BLaER1 (cell line): Measurements from ENCODE around the gene XAGE3.
"Not testable (repeated sequence)": the region's sequence is repeated elsewhere in the genome, so short reads cannot be mapped to it uniquely, and the experiment has no call there.

ENCODE experiments used
- H3K27ac ChIP-seq: shearing (Covaris generic); formaldehyde crosslinking; 2 replicates; pipeline ENCODE4 v1.8.1; 2022
- H3K27me3 ChIP-seq: shearing (Covaris generic); formaldehyde crosslinking; 2 replicates; pipeline ENCODE4 v1.8.1; 2022
- H3K36me3 ChIP-seq: shearing (Covaris generic); formaldehyde crosslinking; 2 replicates; pipeline ENCODE4 v1.8.1; 2022
- H3K4me1 ChIP-seq: shearing (Covaris generic); formaldehyde crosslinking; 2 replicates; pipeline ENCODE4 v1.8.1; 2022
- H3K4me2 ChIP-seq: shearing (Covaris generic); formaldehyde crosslinking; 2 replicates; pipeline ENCODE4 v1.8.1; 2022
- H3K4me3 ChIP-seq: shearing (Covaris generic); formaldehyde crosslinking; 2 replicates; pipeline ENCODE4 v1.8.1; 2022
- H3K9ac ChIP-seq: shearing (Covaris generic); formaldehyde crosslinking; 2 replicates; pipeline ENCODE4 v1.8.1; 2022
- H3K9me3 ChIP-seq: shearing (Covaris generic); formaldehyde crosslinking; 2 replicates; pipeline ENCODE4 v1.8.1; 2022
- H4K20me1 ChIP-seq: shearing (Covaris generic); formaldehyde crosslinking; 2 replicates; pipeline ENCODE4 v1.8.1; 2022
- Cebpa-rat ChIP-seq: shearing (Covaris generic); IDR thresholded peaks from 2 replicates; pipeline ENCODE4 v1.8.1; 2022

XAGE3 gene

DNA sequence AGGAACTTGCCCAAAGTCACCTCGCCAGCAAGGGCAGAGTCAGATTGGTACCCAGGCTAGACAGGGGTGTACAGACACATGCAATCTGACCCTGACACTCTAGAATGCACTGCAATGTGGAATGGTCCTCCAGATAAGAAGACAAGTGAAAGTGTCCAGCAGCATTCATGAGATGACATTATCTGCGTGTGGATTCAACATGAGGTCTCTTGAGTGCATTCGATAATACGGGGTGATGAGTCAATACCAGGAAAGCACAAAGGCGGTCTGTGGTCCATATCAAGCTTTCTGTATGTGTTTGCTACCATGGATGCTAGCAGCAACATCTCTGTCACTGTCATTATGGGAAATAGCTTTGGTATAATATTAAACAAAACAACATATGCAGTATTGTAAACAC lies 6.8 kb upstream of the XAGE3 start:
- no peaks in the 10 kb centered on the region for H3K9me3 ChIP-seq
- H3K9ac ChIP-seq: no peak overlapping the region
- peaks cover 7% of the 10 kb centered on the region; the same call in 1 of the 2 replicates for H4K20me1 ChIP-seq
- no peak overlapping the region for H3K27ac ChIP-seq
- no peaks in the 10 kb centered on the region for H3K36me3 ChIP-seq
- no peak overlapping the region for H3K4me3 ChIP-seq
- peaks cover 66% of the 10 kb centered on the region for H3K27me3 ChIP-seq
- H3K4me2 ChIP-seq: no peak overlapping the region
- no peak for TF ChIP-seq Cebpa-rat
- no peaks in the 10 kb centered on the region for H3K4me1 ChIP-seq

DNA sequence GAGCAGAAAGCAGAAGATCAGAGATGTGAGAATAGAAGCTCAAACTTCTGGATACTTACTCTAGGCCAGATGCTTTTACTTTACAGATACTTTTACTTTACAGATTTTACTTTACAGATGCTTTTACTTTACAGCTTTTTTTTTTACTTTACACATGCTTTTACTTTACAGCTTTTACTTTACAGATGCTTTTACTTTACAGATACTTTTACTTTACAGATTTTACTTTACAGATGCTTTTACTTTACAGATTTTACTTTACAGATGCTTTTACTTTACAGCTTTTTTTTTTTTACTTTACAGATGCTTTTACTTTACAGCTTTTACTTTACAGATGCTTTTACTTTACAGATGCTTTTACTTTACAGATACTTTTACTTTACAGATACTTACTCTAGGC lies 5.9 kb upstream of the XAGE3 start:
- not testable (repeated sequence) for H4K20me1 ChIP-seq, H3K27ac ChIP-seq, H3K4me3 ChIP-seq, H3K4me2 ChIP-seq, H3K9ac ChIP-seq, H3K9me3 ChIP-seq, H3K4me1 ChIP-seq, H3K36me3 ChIP-seq
- peaks cover 74% of the 10 kb centered on the region for H3K27me3 ChIP-seq

DNA sequence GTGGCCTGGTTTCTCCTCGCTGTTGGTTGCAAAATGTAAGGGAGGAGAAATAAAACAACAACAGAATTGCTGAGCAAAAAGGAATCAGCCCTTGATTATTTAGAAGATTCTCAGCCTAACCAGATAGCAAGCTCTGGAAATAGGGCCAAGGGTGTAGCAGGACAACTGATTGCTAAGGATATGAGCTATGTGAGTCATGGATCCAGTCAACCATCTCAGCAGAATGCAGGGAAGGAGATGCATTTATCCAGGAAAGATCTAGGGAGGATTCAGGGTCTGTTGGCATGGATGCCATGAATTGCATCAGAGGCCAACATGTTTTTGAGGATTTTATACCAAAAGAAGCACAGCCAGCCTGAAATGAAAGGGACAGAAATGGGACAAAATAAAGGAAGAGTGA lies 2.2 kb upstream of the XAGE3 start:
- Histone ChIP-seq H3K27ac (no peak overlapping the region), H3K36me3 (no peaks in the 10 kb centered on the region), H3K9me3 (no peaks in the 10 kb centered on the region), H3K4me3 (no peak overlapping the region), H3K4me1 (no peaks in the 10 kb centered on the region), H4K20me1 (peaks cover 7% of the 10 kb centered on the region; the same call in 1 of the 2 replicates), H3K9ac (no peak overlapping the region), H3K4me2 (no peak overlapping the region), H3K27me3 (peaks cover 87% of the 10 kb centered on the region)
- TF ChIP-seq Cebpa-rat: no peak

GRCh38 chrX:52865343-52865998 lies 2.4 kb downstream of the XAGE3 start:
- no peak overlapping the region for H3K9ac ChIP-seq
- H3K27ac ChIP-seq: no peak overlapping the region
- no peak for TF ChIP-seq Cebpa-rat
- H3K4me2 ChIP-seq: no peak overlapping the region
- H3K4me1 ChIP-seq: no peaks in the 10 kb centered on the region
- H4K20me1 ChIP-seq: peaks cover 6% of the 10 kb centered on the region; the same call in 1 of the 2 replicates
- no peaks in the 10 kb centered on the region for H3K36me3 ChIP-seq
- no peaks in the 10 kb centered on the region for H3K9me3 ChIP-seq
- H3K27me3 ChIP-seq: peaks cover 92% of the 10 kb centered on the region
- no peak overlapping the region for H3K4me3 ChIP-seq

- H3K9ac ChIP-seq, H3K4me2 ChIP-seq, H4K20me1 ChIP-seq, H3K9me3 ChIP-seq, H3K27ac ChIP-seq, H3K36me3 ChIP-seq, H3K4me3 ChIP-seq, H3K4me1 ChIP-seq: not testable (repeated sequence)
- peaks cover 58% of the 10 kb centered on the region for H3K27me3 ChIP-seq
Observed at GRCh38 chrX:52856991-52857525, 10.8 kb downstream of the XAGE3 start.

DNA sequence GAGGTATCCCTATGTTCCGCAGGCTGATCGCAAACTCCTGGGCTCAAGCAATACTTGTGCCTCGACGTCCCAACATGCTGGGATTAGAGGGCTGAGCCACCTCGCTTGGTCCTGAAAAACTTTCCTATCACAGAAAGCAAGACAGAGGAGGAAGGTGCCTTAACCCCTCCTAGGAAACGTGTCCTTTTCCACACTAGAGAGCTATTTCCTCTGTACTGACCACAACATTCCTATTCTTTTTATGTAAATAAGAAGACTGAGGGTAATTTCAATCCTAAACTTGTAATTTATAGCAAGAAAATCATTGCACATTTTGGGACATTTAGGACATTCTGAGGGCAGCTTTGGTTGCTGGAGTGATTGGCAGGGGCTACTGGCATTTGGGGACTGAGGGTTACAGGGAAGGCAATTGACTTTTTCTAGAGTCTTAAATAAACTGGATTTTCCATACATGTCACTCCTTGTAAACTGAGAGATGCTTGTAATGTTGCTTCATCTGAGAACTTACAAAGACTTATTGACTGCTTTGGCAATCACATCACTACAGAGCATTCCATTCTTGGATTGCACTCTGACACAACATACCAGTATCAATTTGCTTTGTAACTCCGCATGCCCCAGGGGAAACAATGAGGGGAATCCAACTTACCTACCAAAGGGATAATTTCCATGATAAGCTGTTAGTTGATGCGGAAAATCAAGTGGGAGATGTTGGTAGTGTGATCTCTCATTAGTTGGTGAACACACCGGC lies 15.6 kb downstream of the XAGE3 start:
- Histone ChIP-seq H3K9me3 (no peaks in the 10 kb centered on the region), H3K36me3 (no peaks in the 10 kb centered on the region), H3K4me3 (no peak overlapping the region), H3K4me1 (no peaks in the 10 kb centered on the region), H4K20me1 (no peaks in the 10 kb centered on the region), H3K9ac (no peak overlapping the region), H3K27me3 (peaks cover 75% of the 10 kb centered on the region), H3K27ac (no peak overlapping the region), H3K4me2 (no peak overlapping the region)
- TF ChIP-seq Cebpa-rat: no peak

DNA sequence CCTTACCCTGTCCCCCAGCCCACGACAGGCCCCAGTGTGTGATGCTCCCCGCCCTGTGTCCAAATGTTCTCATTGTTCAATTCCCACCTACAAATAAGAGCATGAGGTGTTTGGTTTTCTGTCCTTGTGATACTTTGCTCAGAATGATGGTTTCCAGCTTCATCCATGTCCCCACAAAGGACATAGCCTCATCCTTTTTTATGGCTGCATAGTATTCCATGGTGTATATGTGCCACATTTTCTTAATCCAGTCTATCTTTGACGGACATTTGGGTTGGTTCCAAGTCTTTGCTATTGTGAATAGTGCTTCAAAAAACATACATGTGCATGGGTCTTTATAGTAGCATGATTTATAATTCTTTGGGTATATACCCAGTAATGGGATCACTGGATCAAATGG lies 24.3 kb downstream of the XAGE3 start:
- H3K27me3 ChIP-seq: peaks cover 42% of the 10 kb centered on the region
- H3K4me3 ChIP-seq, H3K4me1 ChIP-seq, H3K9ac ChIP-seq, H3K4me2 ChIP-seq, H3K9me3 ChIP-seq, H4K20me1 ChIP-seq, H3K27ac ChIP-seq, H3K36me3 ChIP-seq: not testable (repeated sequence)

- H3K4me3 ChIP-seq: no peak overlapping the region
- peaks cover 37% of the 10 kb centered on the region for H3K27me3 ChIP-seq
- no peaks in the 10 kb centered on the region for H3K9me3 ChIP-seq
- H3K9ac ChIP-seq: no peak overlapping the region
- H3K27ac ChIP-seq: no peak overlapping the region
- H3K36me3 ChIP-seq: no peaks in the 10 kb centered on the region
- no peak overlapping the region for H3K4me2 ChIP-seq
- H3K4me1 ChIP-seq: no peaks in the 10 kb centered on the region
- TF ChIP-seq Cebpa-rat: no peak
- no peaks in the 10 kb centered on the region for H4K20me1 ChIP-seq
Observed at GRCh38 chrX:52839137-52839536, 28.7 kb downstream of the XAGE3 start.

- Histone ChIP-seq H3K4me3 (no peak overlapping the region), H3K27ac (no peak overlapping the region), H3K9me3 (peaks cover 26% of the 10 kb centered on the region), H3K36me3 (no peaks in the 10 kb centered on the region), H3K4me1 (no peaks in the 10 kb centered on the region), H3K9ac (no peak overlapping the region), H3K27me3 (peaks cover 62% of the 10 kb centered on the region), H3K4me2 (no peak overlapping the region), H4K20me1 (no peaks in the 10 kb centered on the region)
- no peak for TF ChIP-seq Cebpa-rat
Observed at GRCh38 chrX:52830551-52830950, 37.3 kb downstream of the XAGE3 start.

DNA sequence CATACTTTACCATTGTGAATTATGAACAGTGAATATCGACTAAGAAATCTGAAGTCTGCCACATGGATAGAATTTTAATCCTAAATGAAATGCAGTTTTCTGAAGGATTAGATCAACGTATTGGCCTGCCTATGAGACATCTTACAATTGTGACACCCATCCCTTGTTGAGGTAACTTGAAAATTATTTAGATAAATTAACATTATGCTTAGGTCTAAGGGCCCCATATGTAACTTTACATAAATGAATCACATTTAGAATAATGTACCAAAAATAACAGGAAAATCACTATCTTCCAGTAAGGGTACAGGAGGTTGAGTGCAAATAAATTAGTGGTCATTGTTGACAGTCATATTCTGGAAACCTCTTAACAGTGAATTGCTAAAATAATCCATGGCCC lies 43.3 kb downstream of the XAGE3 start:
- Histone ChIP-seq H3K4me3 (no peak overlapping the region), H3K27me3 (peaks cover 57% of the 10 kb centered on the region), H3K36me3 (no peaks in the 10 kb centered on the region), H3K27ac (no peak overlapping the region), H4K20me1 (no peaks in the 10 kb centered on the region), H3K9ac (no peak overlapping the region), H3K9me3 (peaks cover 8% of the 10 kb centered on the region; the same call in 1 of the 2 replicates), H3K4me2 (no peak overlapping the region), H3K4me1 (no peaks in the 10 kb centered on the region)
- TF ChIP-seq Cebpa-rat: no peak
